ENCODE results near the gene CLPSL1. TPM values are rescaled to one million over a fixed set of nuclear protein-coding genes. Genes with fewer than 3 reads are reported as not detected.
A peak's percentile ranks its signal among the peaks of the same experiment; 100 is the strongest.

The CLPSL1 gene
- total RNA-seq, 2 experiments from 2014 or later: not detected

DNA sequence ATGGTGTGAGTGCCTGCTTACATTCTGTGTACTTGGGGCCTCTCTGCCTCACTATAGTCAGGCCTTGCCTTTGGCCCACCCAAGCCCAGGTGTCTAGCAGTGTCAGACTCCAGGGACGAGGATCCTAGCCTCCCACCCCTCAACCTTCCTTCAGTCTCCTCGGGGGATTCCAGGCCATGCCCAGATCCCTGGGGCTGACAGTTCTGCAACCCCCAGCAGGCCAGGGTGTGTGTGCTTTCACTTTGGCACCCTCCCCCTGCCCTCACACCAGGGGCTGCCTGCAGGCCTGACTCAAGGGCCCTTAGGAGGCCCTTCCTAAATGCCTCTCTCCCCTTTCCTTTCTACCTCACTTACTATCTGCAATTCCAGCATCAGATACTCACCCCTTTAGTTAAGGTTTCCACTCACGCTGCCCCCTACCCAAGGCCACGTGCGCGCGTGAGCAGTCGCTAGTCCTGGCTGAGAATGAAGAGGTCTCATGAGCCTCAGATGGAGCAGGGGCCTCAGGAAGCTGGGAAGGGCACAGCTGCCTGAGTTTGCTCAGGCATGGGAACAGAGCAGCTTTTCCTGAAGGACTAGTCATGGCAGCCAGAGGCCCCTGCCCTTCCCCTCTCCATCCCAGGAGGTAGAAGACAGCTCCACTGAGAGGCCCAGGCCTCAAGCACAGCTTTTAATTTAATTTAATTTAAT, 17.2 kb downstream of the CLPSL1 start:
- ATAC-seq: no peak
- intact Hi-C loops (cut with DNase I, micrococcal nuclease): loop anchor here (1.0 kb wide), 1 partner anchor 11 kb away; no protein-coding TSS in a partner anchor
- H3K36me3 Mint-ChIP-seq (ENCODE audit: low read depth): no peaks in the 10 kb centered on the region

DNA sequence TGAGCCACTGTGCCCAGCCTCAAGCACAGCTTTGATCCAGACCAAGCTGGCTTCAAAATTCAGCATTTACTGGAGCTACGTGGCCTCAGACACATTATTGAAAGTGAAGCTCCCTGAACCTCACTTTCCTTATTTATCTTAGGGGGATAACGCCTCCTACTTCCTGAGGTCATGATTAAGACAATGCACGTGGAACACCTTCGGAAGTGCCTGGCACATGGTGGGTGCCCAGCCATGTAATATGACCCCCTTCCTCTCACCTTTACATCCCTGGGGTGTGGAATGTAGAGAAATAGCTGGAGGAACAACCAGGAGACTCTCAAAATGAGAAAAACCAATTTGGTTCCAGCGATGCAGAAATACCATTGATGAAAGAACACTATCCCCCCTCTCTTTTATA, 17.9 kb downstream of the CLPSL1 start:
- no peaks in the 10 kb centered on the region for H3K4me1 Mint-ChIP-seq
- H3K27ac Mint-ChIP-seq: no peak overlapping the region
- intact Hi-C loops (cut with DNase I, micrococcal nuclease): loop anchor here (1.0 kb wide), 1 partner anchor 11 kb away; no protein-coding TSS in a partner anchor
- peaks cover under 1% of the 10 kb centered on the region for H3K27me3 Mint-ChIP-seq
- H3K36me3 Mint-ChIP-seq (ENCODE audit: low read depth): no peaks in the 10 kb centered on the region
- CTCF ChIA-PET: interaction anchor here (1.1 kb wide), 1 partner anchor 12 kb away, joined by 3 read pairs; no protein-coding TSS in a partner anchor
- no peak overlapping the region for H3K4me3 Mint-ChIP-seq
- H3K9me3 Mint-ChIP-seq (ENCODE audit: low read depth): no peaks in the 10 kb centered on the region
- ATAC-seq: no peak
- DNase-seq: no peak
- POLR2A ChIA-PET: interaction anchor here (0.6 to 1.0 kb wide), 3 partner anchors 11 to 19 kb away, joined by 3 to 5 read pairs (median 3); no protein-coding TSS in a partner anchor

More for the DNA sequence above, 17.2 kb downstream of the CLPSL1 start:
- no peak for DNase-seq
- ChIA-PET CTCF (no interaction called here), POLR2A (interaction anchor here (0.6 to 1.0 kb wide), 2 partner anchors 10 to 20 kb away, joined by 3 read pairs; no protein-coding TSS in a partner anchor)
- peaks cover 3% of the 10 kb centered on the region for H3K27me3 Mint-ChIP-seq
- no peaks in the 10 kb centered on the region for H3K4me1 Mint-ChIP-seq
- no peak overlapping the region for H3K27ac Mint-ChIP-seq
- no peaks in the 10 kb centered on the region for H3K9me3 Mint-ChIP-seq (ENCODE audit: low read depth)
- no peak overlapping the region for H3K4me3 Mint-ChIP-seq

DNA sequence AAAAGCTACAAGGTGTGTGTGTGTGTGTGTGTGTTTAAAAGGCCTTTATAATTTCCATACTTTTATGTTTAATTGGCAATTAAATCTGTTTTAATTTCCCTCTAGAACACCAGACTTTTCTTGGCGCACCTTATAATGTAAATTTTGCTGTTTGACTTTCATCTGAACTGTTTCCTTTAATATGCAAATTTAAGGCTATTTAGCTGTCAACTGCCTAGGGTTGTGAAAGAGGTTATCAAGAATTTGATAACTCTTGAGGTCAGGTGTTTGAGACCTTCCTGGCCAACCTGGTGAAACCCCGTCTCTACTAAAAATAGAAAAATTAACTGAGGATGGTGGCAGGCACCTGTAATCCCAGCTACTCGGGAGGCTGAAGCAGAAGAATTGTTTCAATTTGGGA, 20.3 kb downstream of the CLPSL1 start:
- DNase-seq: no peak
- H3K27ac Mint-ChIP-seq: no peak overlapping the region
- intact Hi-C loops (cut with DNase I, micrococcal nuclease): no loop called here
- ChIA-PET POLR2A (no interaction called here), CTCF (interaction anchor here (0.8 kb wide), 1 partner anchor 277 kb away, joined by 3 read pairs; no protein-coding TSS in a partner anchor)
- no peaks in the 10 kb centered on the region for H3K9me3 Mint-ChIP-seq (ENCODE audit: low read depth)
- ATAC-seq: no peak
- no peak overlapping the region for H3K4me3 Mint-ChIP-seq
- no peaks in the 10 kb centered on the region for H3K4me1 Mint-ChIP-seq
- H3K36me3 Mint-ChIP-seq (ENCODE audit: low read depth): no peaks in the 10 kb centered on the region
- H3K27me3 Mint-ChIP-seq: peaks cover 6% of the 10 kb centered on the region

DNA sequence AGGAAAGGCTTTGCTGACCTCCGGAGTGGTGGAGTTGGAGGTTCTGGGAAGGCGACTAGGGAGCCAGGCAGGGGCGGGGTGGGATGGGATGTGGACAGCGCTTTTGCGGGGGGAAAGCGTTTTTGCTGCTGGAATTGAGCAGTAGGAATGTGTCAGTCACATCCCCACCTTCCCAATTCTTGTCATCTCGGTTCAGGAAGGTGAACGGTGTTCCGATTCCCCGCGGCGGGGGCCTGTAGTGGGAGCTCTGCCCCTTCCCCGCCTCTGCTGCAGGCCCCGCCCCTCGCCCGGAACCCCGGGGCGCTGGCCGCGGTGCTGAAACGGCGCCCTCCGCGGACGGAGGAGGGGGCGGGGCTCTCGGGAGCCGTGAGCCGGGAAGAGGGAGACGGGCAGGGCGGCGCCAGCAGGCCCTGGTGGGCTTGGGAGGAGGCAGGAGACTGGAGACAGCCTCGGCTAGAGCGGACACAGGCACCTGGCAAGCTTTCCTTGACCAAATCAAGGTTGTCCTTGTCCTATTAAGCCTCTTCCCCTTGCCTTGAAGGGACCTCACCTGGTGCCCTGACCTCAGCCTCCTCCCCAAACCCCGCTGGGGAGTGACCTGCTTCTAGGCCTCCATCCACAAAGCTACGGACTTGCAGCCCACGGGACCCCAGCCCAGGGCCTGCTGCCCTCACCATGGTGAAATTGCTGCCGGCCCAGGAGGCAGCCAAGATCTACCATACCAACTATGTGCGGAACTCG, 24.3 kb downstream of the CLPSL1 start, which contains the start of gene LHFPL5:
Gene LHFPL5, plus strand, starts transcription at position 357 of the 741 bp plus-strand sequence. Its CDS starts 319 bp downstream, at position 676.
- intact Hi-C loops (cut with DNase I, micrococcal nuclease): no loop called here
- ChIA-PET POLR2A (interaction anchor here (0.6 kb wide), 1 partner anchor 526 kb away, joined by 3 read pairs; no protein-coding TSS in a partner anchor), CTCF (no interaction called here)
- no peak within 1 kb of the TSS for H3K27ac Mint-ChIP-seq
- peaks cover 16% of the 10 kb centered on the region for H3K27me3 Mint-ChIP-seq
- H3K4me1 Mint-ChIP-seq: no peaks in the 10 kb centered on the region
- H3K4me3 Mint-ChIP-seq: no peak within 1 kb of the TSS
- ATAC-seq (peak; percentile 77), DNase-seq (peak; percentile 72)
- no peaks in the 10 kb centered on the region for H3K9me3 Mint-ChIP-seq (ENCODE audit: low read depth)
- no peaks in the 10 kb centered on the region for H3K36me3 Mint-ChIP-seq (ENCODE audit: low read depth)

DNA sequence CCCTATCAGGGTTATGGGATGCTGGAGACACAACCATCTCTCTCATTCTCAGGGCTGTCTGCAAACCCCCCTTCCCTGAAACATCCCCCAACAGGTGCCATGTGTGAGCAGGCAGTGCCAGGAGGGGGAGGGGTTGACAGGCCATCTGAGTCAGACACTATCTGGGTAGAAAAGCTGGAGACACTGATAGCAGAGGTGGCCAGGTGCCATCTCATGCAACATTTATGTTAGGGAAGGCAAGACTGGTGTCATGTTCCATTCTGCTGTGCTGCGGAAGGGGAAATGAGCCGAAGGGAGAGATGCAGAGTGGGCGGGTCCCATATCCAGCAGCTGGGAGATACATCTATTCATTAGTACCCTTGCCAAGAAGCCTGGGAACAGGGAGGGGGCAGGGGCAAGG, 27.9 kb downstream of the CLPSL1 start:
- Mint-ChIP-seq H3K36me3 (ENCODE audit: low read depth) (no peaks in the 10 kb centered on the region), H3K27me3 (peaks cover 16% of the 10 kb centered on the region), H3K9me3 (ENCODE audit: low read depth) (no peaks in the 10 kb centered on the region), H3K4me3 (no peak overlapping the region), H3K27ac (no peak overlapping the region), H3K4me1 (no peaks in the 10 kb centered on the region)
- POLR2A ChIA-PET: no interaction called here
- CTCF ChIA-PET: no interaction called here
- ATAC-seq: no peak
- DNase-seq: no peak
- intact Hi-C loops (cut with DNase I, micrococcal nuclease): no loop called here

DNA sequence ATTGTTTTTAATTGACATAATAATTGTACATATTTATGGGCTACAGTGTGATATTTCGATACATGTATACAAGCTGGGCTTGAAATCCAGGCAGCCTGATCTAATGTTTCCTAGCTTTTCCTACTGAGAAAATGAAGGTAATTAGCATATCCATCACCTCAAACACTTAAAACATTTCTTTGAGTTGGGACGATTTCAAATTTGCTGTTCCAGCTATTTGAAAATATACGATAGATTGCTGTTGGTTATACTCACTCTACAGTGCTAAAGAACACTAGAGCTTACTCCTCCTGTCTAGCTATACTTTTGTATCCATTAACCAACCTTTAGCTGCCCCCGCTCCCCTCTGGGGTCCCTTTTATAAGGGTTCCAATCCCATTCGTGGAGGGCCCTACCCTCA, 29.0 kb downstream of the CLPSL1 start:
- Mint-ChIP-seq H3K27me3 (peaks cover 15% of the 10 kb centered on the region), H3K4me3 (no peak overlapping the region), H3K4me1 (no peaks in the 10 kb centered on the region), H3K27ac (no peak overlapping the region), H3K9me3 (ENCODE audit: low read depth) (no peaks in the 10 kb centered on the region), H3K36me3 (ENCODE audit: low read depth) (no peaks in the 10 kb centered on the region)
- ATAC-seq (no peak), DNase-seq (no peak)
- ChIA-PET POLR2A (no interaction called here), CTCF (interaction anchor here (0.5 kb wide), 1 partner anchor 1507 kb away, joined by 3 read pairs; no protein-coding TSS in a partner anchor)
- intact Hi-C loops (cut with DNase I, micrococcal nuclease): no loop called here

DNA sequence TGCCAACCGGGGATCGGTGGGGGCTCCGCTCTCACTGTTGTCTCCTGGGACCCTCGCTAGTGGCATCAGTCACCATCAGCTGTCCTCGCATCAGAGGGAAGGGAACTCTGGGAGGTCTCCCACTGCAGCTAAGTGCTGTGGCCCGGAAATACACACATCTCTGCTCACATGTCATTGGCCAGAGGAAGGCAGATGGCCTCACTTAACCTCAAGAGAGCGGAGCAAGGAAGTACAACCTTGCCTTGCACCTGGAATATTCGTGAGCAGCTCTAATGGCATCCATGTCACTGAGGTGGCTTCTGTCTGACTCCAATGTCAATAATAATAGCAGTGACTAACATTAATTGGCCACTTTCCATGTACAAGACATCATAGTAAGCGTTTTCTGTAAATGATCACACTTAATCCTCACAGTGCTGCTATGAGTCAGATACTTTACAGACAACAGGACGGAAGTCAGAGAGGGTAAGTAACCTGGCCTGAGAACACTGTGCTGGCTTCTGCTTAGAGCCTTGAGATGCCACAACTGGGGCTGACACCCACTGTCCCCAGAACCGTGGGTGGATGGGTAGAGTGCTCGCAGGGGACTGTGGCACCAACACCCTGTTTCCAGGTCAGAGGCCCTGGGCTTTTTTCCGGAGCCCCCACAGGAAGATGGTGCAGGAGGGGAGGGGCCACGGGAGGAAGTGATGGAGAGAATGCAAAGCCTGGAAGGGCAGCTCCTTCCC, 30.3 kb downstream of the CLPSL1 start:
- Mint-ChIP-seq H3K4me1 (no peaks in the 10 kb centered on the region), H3K4me3 (no peak overlapping the region), H3K36me3 (ENCODE audit: low read depth) (no peaks in the 10 kb centered on the region), H3K9me3 (ENCODE audit: low read depth) (no peaks in the 10 kb centered on the region), H3K27me3 (peaks cover 10% of the 10 kb centered on the region), H3K27ac (no peak overlapping the region)
- intact Hi-C loops (cut with DNase I, micrococcal nuclease): no loop called here
- CTCF ChIA-PET: interaction anchor here (0.6 to 0.9 kb wide), 3 partner anchors 12 to 430 kb away, joined by 3 read pairs; no protein-coding TSS in a partner anchor
- POLR2A ChIA-PET: no interaction called here
- no peak for DNase-seq
- peak; percentile 39 for ATAC-seq

DNA sequence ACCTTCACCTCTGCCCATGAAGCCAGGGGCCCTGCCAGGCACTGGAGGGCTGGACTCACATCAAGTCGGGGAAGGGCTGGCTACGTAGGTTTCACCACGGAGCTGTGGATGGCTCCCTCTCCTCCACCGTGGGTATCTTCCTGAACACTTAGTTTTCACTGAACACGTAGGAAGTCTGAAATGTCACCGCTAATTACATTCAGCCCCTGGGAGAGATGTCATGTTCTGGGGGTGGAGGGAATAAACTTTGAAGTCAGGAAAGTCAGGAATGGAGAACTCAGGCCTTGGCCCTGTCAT, 30.8 kb downstream of the CLPSL1 start:
- H3K4me1 Mint-ChIP-seq: no peaks in the 10 kb centered on the region
- no peak for DNase-seq
- no peak for ATAC-seq
- intact Hi-C loops (cut with DNase I, micrococcal nuclease): no loop called here
- peaks cover 5% of the 10 kb centered on the region for H3K27me3 Mint-ChIP-seq
- H3K4me3 Mint-ChIP-seq: no peak overlapping the region
- H3K9me3 Mint-ChIP-seq (ENCODE audit: low read depth): no peaks in the 10 kb centered on the region
- POLR2A ChIA-PET: no interaction called here
- H3K36me3 Mint-ChIP-seq (ENCODE audit: low read depth): no peaks in the 10 kb centered on the region
- CTCF ChIA-PET: interaction anchor here (0.5 to 0.9 kb wide), 5 partner anchors 12 to 429 kb away, joined by 3 read pairs; no protein-coding TSS in a partner anchor
- H3K27ac Mint-ChIP-seq: no peak overlapping the region

DNA sequence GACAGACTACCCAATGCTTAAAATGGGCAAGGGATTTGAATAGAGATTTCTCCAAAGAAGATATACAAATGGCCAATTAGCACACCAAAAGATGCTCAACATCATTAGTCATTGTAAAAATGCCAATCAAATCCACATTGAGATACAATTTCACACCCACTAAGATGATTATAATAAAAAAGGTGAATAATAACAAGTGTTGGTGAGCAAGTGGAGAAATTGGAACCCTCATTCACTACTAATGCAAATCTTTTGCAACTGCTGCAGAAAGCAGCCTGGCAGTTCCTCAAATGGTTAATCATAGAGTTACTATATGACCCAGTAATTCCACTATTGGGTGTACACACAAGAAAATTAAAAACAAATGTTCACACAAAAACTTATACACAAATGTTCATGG, 36.7 kb downstream of the CLPSL1 start:
- no peak overlapping the region for H3K27ac Mint-ChIP-seq
- no peaks in the 10 kb centered on the region for H3K36me3 Mint-ChIP-seq (ENCODE audit: low read depth)
- no peaks in the 10 kb centered on the region for H3K4me1 Mint-ChIP-seq
- DNase-seq (no peak), ATAC-seq (no peak)
- no peak overlapping the region for H3K4me3 Mint-ChIP-seq
- ChIA-PET CTCF (no interaction called here), POLR2A (no interaction called here)
- no peaks in the 10 kb centered on the region for H3K27me3 Mint-ChIP-seq
- intact Hi-C loops (cut with DNase I, micrococcal nuclease): no loop called here
- no peaks in the 10 kb centered on the region for H3K9me3 Mint-ChIP-seq (ENCODE audit: low read depth)

DNA sequence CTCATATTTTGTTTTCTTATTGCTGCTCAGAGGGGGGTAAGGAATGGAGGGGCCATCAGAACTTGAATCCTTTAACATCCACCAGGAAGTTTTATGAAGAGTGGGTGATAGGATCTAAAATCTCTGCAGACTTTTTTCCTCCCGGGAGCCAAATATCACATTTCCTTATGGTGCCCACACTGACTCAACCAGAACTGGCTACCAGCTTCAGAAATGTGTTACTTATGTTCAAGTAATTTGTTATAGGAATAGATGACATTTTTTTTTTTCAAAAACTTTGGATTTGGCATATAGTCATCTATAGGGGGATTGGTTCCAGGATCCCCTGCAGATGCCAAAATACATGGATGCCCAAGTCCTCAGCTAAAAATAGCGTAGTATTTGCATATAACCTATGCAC, 42.8 kb downstream of the CLPSL1 start:
- no peak for DNase-seq
- ChIA-PET CTCF (no interaction called here), POLR2A (interaction anchor here (0.6 kb wide), 1 partner anchor 734 kb away, joined by 7 read pairs; no protein-coding TSS in a partner anchor)

DNA sequence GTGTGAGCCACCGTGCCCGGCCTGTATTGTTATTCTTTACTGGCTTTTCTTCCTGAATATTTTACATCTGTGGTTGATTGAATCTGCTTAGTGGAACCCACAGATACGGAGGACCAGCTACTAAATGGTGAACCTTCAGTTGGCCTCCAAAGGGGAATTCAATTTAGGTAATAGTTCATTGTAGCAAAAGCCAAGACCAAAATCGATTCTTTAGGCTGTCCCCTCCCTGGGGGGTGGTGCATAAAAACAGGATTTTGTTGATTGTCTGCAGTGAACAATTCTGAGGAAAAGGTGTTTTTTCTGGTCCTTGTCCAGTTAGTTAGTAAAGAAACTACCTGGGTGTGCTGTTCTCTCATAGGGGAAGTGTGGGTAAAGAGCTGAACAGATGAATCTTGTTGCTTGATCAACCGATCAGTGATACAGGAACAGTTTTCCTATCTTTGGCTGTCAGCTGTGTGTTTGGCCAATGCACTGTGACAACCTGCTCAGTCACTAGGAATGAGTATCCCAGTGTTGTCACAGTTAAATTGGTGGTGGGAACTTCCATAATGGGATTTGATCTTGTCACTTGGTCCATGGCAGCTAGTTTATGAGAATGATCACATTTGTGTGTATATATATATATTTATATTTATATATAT, 43.9 kb downstream of the CLPSL1 start:
- Mint-ChIP-seq H3K27ac (no peak overlapping the region), H3K36me3 (ENCODE audit: low read depth) (no peaks in the 10 kb centered on the region), H3K9me3 (ENCODE audit: low read depth) (no peaks in the 10 kb centered on the region), H3K4me3 (no peak overlapping the region), H3K27me3 (peaks cover 2% of the 10 kb centered on the region), H3K4me1 (no peaks in the 10 kb centered on the region)
- ATAC-seq: no peak
- CTCF ChIA-PET: interaction anchor here (0.7 kb wide), 1 partner anchor 750 kb away, joined by 3 read pairs; no protein-coding TSS in a partner anchor
- intact Hi-C loops (cut with DNase I, micrococcal nuclease): no loop called here
- POLR2A ChIA-PET: no interaction called here
- no peak for DNase-seq

More for the DNA sequence above, 42.8 kb downstream of the CLPSL1 start:
- no peaks in the 10 kb centered on the region for H3K36me3 Mint-ChIP-seq (ENCODE audit: low read depth)
- H3K27ac Mint-ChIP-seq: no peak overlapping the region
- peaks cover 2% of the 10 kb centered on the region for H3K27me3 Mint-ChIP-seq
- H3K4me1 Mint-ChIP-seq: no peaks in the 10 kb centered on the region
- no peaks in the 10 kb centered on the region for H3K9me3 Mint-ChIP-seq (ENCODE audit: low read depth)
- ATAC-seq: no peak
- H3K4me3 Mint-ChIP-seq: no peak overlapping the region
- intact Hi-C loops (cut with DNase I, micrococcal nuclease): no loop called here
